Osteocyte (in vitro differentiated cells): ENCODE results near the gene IGSF21. TPM values are rescaled to one million over a fixed set of nuclear protein-coding genes. Genes with fewer than 3 reads are reported as not detected.

Experiments used
- DNase-seq: peaks from one replicate; pipeline ENCODE4 v3.0.0; 2021; ENCODE audit warnings: mixed read lengths; ENCODE audit not compliant: unreplicated experiment; ENCODE audit errors: extremely low spot score
- H3K27ac Mint-ChIP-seq: one replicate; pipeline ENCODE4 v1.8.0; 2021; ENCODE audit warnings: mild to moderate bottlenecking, mixed read lengths; ENCODE audit not compliant: unreplicated experiment
- H3K27me3 Mint-ChIP-seq: one replicate; pipeline ENCODE4 v1.8.0; 2021; ENCODE audit warnings: mixed read lengths; ENCODE audit not compliant: unreplicated experiment
- H3K36me3 Mint-ChIP-seq: one replicate; pipeline ENCODE4 v1.8.0; 2021; ENCODE audit warnings: mixed read lengths; ENCODE audit not compliant: unreplicated experiment
- H3K4me1 Mint-ChIP-seq: one replicate; pipeline ENCODE4 v1.8.0; 2021; ENCODE audit warnings: mixed read lengths; ENCODE audit not compliant: unreplicated experiment
- H3K4me3 Mint-ChIP-seq: one replicate; pipeline ENCODE4 v1.8.0; 2021; ENCODE audit warnings: mild to moderate bottlenecking, moderate library complexity, mixed read lengths; ENCODE audit not compliant: unreplicated experiment
- H3K9me3 Mint-ChIP-seq: one replicate; pipeline ENCODE4 v1.8.0; 2021; ENCODE audit warnings: mixed read lengths; ENCODE audit not compliant: unreplicated experiment
- total RNA-seq: library from RNA; stranded (reverse); gene quantifications from 2 replicates; pipeline ENCODE4 v1.2.1, GENCODE V29; 2021
- TF ChIP-seq, protein P1 (sequence below): fragments of 200-600 bp; sonication (generic); IDR thresholded peaks from 2 replicates; pipeline ENCODE4 v1.5.0; 2021; ENCODE audit warnings: antibody characterized with exemption, mild to moderate bottlenecking, moderate library complexity

The IGSF21 gene
- total RNA-seq, 1 donor from 2014 or later: not detected

DNA sequence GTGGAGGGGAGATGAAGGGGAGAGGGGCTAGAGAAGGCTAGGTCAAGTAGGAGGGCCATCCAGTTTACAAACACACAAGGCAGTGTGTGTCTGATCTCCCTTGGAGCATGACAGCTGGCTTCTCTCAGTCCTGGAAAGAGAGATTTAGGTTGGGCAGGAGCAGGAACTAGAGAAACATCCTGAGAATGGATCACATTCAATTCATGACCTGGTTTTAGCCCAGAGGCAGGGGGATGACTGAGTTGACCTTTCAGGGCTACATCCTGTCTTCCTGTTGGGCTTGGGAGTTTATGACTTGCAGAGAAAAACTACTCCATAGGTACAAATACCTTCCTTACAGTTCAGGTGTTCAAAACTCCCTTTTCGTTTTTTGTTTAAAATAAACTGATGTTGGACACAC lies 97.0 kb downstream of the IGSF21 start:
- H3K27ac Mint-ChIP-seq: no peak overlapping the region

DNA sequence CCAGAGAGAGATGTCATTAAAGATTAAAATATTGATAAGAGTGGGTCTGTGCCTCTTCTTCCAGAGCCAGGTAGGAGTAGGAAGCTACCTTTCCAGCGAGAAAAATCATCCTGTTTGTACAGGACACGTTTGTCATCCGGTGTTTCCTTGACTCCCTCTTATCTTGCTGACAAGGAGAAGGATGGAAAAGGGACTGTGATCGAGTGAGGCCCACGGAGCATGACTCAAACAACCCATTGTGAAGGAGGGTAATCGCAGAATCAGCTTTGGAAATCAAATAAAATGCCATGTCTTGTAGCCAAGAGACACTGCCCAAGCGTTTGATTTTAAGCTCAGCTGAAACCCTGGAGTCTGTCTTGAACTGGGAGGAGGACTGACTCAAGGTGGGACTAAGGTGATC lies 97.7 kb downstream of the IGSF21 start:
- Mint-ChIP-seq H3K27ac (no peak overlapping the region), H3K36me3 (no peaks in the 10 kb centered on the region), H3K27me3 (no peaks in the 10 kb centered on the region), H3K4me1 (no peaks in the 10 kb centered on the region), H3K4me3 (no peak overlapping the region), H3K9me3 (peaks cover 4% of the 10 kb centered on the region)
- TF ChIP-seq, protein P1, sequence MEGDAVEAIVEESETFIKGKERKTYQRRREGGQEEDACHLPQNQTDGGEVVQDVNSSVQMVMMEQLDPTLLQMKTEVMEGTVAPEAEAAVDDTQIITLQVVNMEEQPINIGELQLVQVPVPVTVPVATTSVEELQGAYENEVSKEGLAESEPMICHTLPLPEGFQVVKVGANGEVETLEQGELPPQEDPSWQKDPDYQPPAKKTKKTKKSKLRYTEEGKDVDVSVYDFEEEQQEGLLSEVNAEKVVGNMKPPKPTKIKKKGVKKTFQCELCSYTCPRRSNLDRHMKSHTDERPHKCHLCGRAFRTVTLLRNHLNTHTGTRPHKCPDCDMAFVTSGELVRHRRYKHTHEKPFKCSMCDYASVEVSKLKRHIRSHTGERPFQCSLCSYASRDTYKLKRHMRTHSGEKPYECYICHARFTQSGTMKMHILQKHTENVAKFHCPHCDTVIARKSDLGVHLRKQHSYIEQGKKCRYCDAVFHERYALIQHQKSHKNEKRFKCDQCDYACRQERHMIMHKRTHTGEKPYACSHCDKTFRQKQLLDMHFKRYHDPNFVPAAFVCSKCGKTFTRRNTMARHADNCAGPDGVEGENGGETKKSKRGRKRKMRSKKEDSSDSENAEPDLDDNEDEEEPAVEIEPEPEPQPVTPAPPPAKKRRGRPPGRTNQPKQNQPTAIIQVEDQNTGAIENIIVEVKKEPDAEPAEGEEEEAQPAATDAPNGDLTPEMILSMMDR: no peak
- no peak for DNase-seq

More for the DNA sequence above, 97.0 kb downstream of the IGSF21 start:
- H3K4me3 Mint-ChIP-seq: no peak overlapping the region
- H3K9me3 Mint-ChIP-seq: peaks cover 4% of the 10 kb centered on the region
- no peaks in the 10 kb centered on the region for H3K4me1 Mint-ChIP-seq
- H3K36me3 Mint-ChIP-seq: no peaks in the 10 kb centered on the region
- TF ChIP-seq, protein P1: no peak
- no peaks in the 10 kb centered on the region for H3K27me3 Mint-ChIP-seq
- DNase-seq: no peak

DNA sequence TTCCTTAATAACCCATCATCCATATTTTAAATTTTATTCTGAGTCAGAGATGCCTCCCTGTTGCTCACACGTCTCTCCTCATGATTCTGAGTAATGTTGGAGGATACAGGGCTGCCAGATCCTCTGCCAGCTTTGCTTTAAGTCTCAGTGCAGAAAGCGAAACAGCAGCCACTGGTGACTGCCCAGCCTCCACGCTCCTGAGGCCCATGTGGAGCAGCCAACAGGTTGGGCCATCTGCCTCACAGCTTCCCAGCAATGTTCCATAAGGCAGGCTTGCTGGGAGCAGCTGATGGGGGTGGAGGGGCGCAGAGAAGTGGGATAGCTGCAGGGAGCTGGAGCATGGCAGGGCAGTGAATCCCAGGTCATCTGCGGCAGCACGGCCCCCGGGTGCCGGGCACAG lies 104.2 kb downstream of the IGSF21 start:
- no peak overlapping the region for H3K27ac Mint-ChIP-seq
- no peak overlapping the region for H3K4me3 Mint-ChIP-seq
- H3K36me3 Mint-ChIP-seq: no peaks in the 10 kb centered on the region
- no peaks in the 10 kb centered on the region for H3K27me3 Mint-ChIP-seq
- no peaks in the 10 kb centered on the region for H3K9me3 Mint-ChIP-seq
- TF ChIP-seq, protein P1: no peak
- no peaks in the 10 kb centered on the region for H3K4me1 Mint-ChIP-seq
- no peak for DNase-seq

DNA sequence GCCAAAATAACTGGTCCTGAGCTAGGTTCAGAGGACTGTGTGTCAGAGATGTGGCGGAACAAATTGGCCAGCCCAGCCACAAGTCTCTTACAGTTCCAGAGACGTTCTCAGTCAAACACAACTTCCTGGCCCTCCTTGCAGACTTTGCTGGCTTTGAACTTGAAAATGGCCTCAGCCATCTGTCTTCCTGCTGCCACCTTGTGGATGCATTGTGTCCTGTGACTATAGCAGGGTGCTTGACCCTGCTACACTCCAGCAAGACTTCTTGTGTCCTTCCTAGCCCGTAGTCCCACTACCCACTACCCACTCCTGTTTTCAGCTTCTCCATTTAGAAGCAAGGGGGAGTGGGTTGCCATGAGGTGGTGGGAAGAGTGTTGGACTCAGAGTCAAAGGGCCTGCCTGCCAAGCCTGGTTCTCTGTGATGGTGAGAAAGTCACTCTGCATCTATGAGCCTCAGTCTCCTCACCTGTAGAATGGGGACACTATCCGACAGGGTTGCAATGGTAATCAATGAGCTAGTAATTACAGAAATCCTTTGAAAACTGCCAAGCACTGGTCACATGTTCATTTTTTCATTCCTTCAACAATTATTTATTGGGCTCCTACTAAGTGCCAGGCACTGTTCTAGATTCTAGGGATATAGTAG lies 109.9 kb downstream of the IGSF21 start:
- H3K36me3 Mint-ChIP-seq: no peaks in the 10 kb centered on the region

DNA sequence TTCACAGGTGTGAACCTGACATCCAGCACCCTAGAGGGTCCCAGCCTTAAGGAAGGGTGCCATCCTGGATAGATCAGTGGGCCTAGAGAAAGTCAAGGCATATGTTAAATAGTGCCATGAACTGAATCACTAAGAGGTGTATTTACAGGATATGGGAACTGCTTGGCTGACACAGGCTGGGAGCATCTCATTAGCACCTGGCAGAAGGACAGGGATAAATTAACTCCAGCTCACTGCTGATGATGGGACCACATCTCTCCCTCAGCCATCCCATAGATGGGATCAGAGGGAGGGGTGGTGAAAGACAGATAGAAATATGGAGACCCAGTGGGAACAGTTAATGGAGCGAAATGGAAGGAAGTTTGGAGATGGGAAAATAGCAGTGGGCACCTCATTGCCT lies 122.0 kb downstream of the IGSF21 start:
- Mint-ChIP-seq H3K36me3 (no peaks in the 10 kb centered on the region), H3K27ac (no peak overlapping the region), H3K27me3 (no peaks in the 10 kb centered on the region), H3K4me3 (no peak overlapping the region), H3K9me3 (peaks cover 10% of the 10 kb centered on the region), H3K4me1 (no peaks in the 10 kb centered on the region)
- TF ChIP-seq, protein P1: no peak
- no peak for DNase-seq

More for the DNA sequence above, 109.9 kb downstream of the IGSF21 start:
- no peak for DNase-seq
- no peak overlapping the region for H3K4me3 Mint-ChIP-seq
- no peak overlapping the region for H3K27ac Mint-ChIP-seq
- TF ChIP-seq, protein P1: no peak
- H3K4me1 Mint-ChIP-seq: no peaks in the 10 kb centered on the region
- no peaks in the 10 kb centered on the region for H3K27me3 Mint-ChIP-seq
- H3K9me3 Mint-ChIP-seq: peaks cover 15% of the 10 kb centered on the region
